Activated CD4-positive, alpha-beta T cell treated with anti-CD3 and anti-CD28 coated beads, Interleukin-2, amount 50 U/mL, for 24 hours (primary cell): Measurements from ENCODE around the gene FSTL4.

ENCODE experiments used
- DNase-seq, 2 donors: peaks; one replicate each; pipeline ENCODE4 v3.0.0-alpha.2; 2020; ENCODE audit warnings: low read depth in 1 of 2, low spot score in 1 of 2

FSTL4 gene

DNA sequence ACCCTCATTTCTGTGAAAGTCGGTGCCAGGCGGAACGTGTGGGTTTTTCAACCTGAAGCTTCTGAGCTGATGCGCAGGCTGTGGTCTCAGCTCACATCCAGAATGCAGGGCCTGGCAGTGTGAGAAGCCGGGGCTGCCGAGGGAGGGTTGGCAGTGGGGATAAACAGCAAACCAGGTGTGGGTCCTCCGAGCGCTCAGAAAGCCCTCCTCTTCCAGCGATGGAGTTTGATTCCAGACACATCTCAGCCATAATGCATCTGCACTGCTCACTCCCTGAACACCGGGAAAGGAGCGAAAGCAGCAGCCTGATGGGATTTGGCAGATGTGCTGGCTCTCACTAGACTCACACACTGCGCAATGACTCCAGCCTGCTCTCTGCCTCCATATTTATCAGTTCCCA, 280.4 kb downstream of the FSTL4 start:
- DNase-seq = no peak

DNA sequence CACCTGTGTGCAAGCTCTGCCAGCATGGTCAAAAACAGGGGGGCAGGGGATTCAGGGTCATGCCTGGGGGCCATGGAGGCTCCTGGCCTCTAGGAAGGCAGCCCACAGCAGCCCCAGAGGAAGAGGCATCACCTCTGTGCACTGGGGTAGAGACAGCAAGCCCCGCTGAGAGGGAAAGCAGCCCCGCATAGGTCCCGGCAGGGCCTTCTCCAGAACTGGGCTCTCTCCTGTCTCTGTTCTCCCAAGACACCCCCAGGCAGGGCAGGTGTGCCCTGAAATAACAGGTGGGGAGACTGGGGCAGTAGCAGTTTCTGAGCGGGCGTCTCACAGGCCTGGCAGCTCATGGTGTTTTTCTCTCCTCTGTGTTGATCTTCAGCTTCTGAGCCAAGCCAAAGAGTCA, 281.4 kb downstream of the FSTL4 start:
- no peak for DNase-seq

DNA sequence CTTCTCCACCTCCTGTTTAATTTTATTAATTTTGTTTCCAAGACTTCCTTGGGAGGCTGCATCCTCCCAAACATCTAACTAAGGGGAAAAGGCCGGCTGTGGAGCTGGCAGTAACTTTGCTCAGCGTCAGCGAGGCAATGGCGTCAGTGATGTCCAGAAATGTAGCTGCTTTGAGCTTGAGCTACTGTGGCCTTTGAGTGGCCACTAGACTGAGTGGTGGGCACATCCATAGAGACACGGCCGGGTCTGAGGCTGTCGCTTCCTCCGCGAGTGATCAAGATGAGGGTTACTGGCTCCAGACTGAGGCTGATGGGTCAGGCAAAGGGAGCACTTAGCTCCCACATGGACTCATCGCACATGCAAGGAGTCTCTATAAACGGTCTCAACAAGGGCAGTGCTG, 283.5 kb downstream of the FSTL4 start:
- no peak for DNase-seq

DNA sequence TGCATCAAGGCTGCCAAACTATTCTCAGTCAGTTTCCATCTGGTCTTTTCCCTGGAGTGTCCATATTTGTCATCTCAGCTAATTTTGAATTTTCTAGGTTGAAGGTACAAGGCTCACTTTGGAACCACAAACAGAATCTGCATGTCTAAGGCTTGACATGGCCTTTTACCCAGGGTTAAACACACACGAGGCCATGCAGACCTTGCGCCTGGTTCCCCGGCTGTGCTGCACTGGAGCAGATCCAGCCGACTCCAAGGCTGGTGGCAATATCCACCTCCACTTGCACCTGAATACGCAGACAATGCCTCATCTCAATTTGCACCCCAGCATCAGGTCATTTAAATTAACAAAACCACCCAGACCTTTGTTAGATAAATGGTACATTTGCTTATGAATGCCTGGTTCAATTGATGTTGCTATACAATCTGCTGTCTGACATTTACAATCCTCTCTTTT, 284.4 kb downstream of the FSTL4 start:
- no peak for DNase-seq

DNA sequence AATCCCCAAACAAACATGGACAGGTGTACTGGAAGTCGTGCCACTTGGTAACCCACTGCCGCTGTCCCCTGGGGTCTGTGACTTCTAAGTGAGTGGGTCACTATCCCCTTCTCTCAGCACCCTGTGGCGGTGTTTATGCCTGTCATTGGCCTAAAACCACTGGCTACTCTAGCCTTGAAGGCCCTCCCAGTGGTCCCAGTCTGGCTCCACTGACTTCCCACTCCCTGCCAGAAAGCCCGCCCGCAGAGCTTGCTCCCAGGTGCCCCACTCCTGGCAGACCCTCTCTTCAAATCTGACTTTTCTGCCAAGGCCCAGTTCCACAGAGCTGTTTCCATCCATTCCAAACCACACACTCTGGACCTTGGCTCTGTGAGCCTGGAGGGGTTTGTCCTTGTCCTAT, 286.0 kb downstream of the FSTL4 start:
- DNase-seq = no peak

DNA sequence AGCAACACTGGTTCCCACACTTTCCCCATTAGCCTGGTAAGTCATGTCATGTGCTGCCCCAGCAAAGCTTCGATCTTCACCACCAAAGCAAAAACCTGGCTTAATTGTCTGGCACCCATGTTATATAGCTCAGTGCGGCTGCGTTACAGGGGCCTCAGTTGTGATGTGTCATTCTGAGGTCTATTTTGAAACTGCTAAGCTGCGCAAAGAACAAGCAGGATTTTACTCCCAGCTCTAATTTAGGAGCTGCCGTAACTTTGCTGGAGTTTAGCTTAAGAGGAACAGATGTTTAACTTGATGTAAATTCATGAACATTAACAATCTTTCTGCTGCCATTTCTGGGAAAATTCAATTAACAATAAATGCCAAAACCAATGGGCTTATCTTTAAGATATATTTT, 286.5 kb downstream of the FSTL4 start:
- DNase-seq = no peak

DNA sequence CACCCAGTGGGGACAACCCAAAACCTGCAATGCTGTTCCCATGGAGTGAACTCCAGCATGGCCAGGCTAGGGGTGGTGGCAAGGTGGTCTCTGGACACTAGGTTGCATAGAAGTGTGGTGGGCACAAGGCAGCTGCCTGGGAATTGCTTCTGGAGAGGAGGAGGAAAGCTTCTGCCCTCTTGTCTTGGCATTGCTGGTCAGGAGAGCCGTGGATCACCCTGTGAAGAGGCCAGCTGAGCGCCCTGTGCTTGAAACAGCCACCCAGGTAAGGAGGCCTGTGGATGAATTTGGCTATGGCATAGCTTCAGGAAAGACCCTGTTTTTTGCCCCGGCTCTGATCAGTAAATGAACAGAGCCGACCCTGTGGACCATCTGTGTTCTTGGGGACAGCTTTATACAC, 287.4 kb downstream of the FSTL4 start:
- DNase-seq = no peak

DNA sequence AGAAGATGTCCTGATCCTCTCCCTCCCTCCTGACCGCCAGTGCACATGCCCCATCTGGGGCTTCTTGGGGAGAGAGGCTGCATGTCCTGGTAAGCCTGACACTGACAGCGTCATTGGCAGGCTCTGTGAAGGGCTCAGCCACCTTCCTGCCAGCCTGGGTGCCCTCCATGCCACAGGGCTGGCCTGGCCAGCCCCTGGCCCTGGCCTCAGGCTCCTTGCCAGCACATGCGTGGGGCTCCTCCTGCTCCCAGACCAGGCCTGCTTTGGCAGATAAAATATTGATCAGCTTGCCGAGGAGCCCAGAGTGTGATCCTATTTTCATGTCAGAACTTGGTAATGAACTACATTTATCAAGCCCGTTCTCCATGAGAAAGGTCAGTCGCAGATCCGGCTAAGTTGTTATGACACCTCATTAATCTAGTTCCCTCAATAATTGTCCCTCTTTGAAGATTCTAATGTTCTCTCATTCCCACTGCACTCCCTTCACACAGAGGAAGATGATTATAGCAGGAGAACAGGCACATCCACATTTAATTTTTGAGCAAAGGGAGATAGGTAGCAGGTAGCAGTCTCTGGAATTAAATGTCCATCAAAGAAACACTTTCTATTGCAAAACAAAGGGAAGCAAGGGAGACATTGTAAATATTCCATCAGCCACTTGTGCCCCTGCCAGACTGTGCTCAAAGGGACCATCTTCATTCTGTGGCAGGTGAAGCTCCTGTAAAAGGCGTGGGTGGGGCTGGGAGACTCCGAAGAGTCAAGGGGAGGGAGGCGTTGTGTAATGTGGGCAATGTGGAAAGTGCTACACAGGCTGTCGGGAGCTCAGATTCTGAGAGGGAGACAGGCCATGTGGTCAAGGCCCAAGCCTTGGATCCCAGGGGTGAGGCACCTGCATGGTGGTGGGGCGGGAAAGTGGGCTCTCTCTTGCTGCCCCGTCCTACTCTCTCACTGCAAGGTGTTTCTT, 288.6 kb downstream of the FSTL4 start:
- DNase-seq = no peak

DNA sequence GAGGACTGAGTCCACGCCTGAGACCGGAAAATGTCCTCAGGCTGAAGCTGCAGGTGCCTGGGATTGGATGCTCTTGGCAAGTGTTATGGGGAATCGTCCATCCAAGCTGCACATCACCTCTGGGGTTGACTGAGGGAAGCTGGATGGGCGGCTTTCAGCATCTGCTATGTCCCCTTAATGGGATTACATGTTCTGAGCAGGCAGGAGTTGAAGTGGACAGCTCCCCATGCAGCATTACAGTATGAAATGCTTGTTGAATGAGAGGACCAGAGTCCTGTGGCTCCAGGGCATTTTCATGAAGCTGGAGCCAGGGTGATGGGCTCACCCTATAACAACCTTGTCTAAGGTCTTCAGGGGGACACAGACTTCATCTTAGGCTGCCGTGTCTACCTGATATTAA, 289.6 kb downstream of the FSTL4 start:
- no peak for DNase-seq

DNA sequence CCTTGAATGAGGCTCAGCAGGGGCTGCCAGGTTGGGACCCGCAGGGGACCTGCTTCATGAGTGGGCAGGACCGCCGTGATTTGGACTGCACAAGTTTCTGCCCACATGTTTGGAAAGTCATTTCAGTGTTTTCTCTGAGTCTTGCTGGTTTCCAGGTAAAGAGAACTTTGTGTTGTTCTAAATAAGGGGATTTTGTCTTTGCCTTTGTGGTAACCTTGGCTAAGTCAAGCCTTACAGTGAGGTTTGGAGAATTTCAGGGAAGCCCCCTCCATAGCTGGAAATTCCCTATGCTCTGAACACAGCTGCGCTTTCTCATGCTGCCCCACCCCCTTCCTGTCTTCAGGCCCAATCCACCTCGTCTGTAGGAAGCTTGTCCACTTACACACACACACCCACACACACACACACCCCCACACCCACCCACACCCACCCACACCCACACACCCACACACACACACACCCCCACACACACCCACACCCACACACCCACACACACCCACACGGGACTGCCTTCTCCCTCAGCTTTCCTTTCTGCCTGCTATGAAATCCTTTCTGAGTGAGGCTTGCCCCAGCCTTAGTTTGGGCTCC, 290.4 kb downstream of the FSTL4 start:
- DNase-seq = no peak

DNA sequence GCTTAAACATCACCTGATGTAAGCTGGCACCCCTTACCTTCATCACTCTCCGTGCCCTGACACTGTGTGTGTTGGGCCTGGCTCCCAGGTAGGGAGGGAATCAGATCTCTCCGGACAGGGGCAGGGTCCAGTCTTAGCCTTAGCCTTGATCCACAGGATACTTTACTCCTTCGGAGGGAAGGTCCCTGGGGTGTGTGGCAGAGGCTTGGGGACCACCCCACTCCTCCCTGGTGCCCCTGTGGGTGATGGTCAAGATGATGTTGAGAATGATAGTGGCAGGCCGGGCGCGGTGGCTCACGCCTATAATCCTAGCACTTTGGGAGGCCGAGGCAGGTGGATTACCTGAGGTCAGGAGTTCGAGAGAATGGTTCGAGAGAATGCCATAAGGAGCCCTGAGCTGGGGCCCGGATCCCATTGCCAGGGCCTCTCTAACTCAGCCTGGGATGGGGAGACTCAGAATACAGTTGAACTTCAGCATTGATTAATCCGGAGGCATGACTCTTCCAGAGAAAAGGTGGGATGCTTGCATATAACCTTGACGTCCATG, 291.0 kb downstream of the FSTL4 start:
- DNase-seq = no peak

DNA sequence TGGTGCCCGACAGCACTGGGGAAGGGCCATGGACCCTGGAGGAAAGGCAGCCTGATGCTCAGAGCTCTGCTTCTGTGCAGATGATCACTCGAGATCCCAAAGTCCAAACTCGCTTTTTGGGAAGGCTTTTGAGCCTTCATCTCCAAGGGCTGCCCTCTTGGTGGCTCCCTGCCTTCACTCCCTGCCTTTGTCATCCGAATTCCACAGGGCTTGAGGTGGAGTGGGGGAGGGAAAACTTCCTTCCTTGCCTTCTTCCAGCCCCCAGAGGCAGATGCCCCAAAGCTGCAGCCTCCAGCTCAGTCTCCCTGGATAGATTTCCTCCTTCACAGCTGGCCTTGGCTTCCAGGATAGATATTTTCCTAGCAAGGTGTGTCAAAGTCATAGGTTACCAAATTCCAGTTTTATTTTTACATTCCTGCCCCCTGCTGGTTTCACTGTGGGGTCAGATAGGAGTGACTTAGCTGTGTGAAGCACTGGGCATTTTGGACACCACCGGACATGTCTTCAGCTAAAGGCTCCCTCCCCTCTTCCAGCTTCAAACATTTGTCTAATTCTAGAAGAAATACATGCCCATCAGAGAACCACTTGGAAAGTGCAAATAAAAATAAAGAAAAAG, 292.3 kb downstream of the FSTL4 start:
- no peak for DNase-seq

DNA sequence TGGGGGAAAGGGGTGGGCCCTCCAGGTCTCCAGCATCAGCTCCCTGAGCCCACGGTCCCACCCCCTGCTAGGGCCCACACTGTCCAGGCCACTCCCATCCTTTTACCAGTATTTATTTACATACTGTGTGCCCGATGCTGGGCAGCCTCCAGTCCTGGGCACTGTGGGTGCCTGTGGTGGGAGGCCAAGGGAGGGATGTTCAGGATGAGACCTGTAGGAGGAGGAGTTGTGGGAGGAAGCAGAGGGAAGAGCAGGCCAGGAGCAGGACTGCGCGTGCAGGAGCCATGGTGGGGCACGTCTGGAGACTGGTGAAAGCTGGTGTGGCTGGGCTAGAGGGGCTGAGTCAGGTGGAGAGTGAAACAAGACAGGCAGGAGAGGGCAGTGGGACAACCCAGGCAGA, 293.1 kb downstream of the FSTL4 start:
- DNase-seq = no peak

DNA sequence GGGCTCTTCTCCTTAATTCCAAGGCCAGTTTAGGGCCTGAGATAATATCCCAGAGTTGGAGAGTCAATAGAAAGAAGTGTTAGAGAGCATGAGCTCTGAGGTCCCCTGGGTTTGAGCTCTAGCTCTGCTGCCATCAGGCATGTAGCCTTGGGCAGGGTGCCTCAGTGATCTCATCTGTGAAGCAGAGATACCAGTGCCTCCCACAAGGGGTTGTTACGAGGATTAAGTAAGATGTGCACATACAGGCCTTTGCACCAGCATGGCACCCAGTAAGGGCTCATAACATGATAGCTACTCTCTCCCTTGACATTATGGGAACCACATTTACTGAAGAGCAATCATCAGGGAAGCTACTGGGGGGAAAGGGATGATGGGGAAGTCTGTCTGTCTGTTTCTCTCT, 294.8 kb downstream of the FSTL4 start:
- DNase-seq = no peak

DNA sequence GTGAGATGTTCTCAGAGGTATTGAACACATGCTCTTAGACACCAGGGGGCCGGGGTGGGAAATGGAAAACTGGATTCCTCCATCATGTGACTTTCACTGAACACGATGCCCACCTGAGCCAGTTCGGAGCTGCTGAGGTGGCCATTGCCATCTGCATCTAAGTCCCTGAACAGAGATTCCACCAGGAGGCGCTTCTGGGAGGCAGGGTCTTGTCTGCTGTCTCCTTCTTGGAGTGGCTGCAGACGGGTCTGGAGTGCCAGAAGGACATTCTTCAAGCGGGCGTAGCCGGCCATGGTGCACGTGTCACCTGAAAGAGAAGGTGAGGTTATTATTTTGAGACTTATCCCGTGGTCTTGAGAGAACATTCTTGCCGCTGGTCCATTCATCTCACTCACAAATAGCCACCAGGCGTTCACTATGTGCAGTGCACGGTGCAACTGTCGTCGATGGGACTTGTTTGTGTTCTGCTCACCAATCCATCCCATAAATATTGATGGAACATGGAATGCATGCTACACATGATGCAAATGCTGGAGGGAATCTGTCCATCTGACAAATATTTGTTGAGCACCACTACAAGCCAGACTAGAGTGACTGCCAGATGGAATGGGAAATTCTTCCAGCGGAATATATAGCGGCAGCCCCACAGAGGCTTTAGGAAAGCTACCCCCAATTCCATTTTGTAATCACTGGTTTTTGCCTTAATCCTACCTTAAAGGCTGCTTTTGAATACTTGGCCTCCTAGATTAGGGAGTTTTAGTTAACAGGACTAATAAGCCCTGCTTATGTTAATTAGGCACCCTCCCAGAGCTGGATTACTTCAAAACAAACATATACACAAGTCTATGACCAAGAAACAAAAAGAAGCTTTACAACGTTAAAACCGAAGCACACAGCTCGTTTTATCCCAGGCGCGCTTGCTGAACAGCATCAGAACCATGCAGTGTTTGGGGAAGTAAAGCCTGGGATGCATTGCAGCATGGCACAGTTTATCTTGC, 295.7 kb downstream of the FSTL4 start:
- no peak for DNase-seq

DNA sequence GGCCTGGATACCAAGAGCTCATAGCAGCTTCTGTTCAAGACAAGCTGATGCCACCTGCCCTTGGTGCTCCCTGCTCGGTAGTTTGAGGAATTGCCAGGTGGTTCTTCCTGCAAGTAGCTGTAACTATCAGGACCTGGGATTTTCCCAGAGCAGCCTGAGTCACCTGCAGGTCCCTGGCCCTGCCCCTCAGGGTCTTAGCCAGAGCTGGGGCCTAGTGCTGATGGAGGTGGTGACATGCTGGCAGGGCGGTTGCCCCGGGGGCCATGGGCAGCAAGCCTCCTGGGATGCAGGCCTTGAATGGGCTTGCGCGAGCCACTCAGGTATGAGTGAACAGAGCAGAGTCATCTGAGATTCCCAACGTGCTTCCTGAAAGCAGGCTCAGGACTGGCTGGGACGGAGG, 298.3 kb downstream of the FSTL4 start:
- DNase-seq = no peak

DNA sequence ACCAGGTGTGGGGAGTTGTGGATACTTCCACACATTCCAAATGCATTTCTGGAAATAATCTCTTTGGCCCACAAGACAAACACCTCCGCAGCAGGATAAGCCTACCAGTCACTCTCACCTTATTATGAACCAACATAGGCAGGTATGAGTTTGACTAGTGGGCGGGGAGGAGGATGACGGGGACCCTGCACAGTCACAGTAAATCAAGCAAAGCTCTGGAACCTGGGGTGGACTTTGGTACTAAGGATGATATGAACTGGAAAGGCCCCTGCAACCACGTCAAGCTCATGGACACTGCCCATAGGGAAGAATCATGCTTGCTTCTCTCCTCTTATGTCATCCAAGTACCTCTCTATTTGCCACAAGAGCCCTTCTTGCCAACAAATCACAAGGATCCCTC, 301.2 kb downstream of the FSTL4 start:
- no peak for DNase-seq

DNA sequence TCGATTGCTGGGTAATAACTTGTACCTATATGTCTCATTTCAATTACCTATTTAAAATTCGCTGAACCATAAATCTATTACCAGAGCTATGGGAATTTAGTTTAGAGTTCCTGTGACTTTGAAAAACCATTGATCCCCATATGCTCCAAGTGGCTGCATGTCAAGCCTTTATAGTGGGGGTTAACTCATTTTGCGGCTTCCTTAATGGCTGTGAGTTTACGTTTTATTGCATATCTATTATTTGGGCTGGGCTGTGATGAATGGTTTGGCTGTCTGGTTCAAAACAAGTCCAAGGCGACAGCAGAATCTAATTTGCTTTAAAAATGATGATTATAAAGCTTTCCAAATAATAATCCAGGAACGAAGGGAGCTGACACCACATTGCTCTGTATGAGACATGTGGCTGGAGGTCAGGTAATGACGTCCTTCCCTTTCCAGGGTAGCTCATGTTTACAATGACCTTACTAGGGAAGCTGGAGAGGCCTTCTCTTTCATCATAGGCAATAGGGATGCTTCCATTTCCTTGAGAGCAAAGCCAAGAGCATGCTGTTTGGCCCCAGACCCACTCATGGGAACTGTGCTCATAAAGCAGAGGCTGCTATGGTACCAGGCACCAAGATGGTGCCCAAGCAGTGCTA, 302.2 kb downstream of the FSTL4 start:
- DNase-seq = no peak

DNA sequence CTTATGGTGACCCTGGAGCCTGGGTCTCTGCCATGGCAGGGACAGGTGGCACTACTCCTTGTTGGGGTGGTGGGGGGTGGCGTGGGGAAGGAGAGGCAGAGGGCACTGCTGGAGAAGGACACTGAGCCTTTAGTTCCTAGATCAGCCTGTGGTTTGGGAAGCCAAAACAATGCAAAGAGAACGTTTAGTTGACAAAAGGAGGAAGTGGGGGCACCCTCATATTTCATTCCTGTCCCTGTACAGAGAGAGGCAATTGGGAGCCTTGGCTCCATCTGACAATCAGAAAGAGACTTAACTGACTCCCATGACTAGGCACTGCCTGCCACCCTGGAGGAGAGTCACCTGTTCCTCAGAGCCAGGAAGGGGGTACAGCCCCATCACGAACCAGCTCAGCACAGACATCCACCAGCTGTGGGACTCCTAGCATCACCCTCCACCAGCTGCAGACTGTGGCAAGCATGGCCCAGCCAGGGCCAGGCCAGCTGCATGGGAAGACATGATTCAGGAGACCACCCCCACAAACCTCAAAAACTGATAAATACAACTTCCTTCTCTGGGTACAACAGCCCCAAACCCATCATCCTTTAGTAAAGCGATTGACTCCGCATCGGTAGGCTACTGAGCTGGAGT, 303.1 kb downstream of the FSTL4 start:
- no peak for DNase-seq

DNA sequence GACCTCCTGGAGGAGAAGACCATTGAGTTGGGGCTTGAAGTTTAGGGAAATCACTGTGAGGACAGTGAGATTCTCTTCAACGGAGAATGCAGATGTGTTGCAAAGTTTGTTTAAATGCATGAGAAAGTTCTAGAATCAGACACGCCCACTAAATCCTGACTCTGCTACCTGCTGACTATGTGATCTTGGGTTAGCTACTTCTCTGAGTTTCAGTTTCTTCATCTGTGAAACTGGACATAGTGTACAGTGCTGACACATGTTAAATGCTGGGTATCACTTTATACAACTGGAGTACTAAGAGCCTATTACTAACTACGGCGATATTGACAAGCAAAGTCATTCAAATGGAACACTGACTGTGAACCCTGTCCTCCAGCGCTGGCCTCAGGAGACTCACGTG, 305.1 kb downstream of the FSTL4 start:
- DNase-seq = no peak
